HG02970 (cell line): ENCODE data around the gene DGKI.

Experiments used
- ATAC-seq: cut with Tn5 transposase; IDR thresholded peaks from one replicate; pipeline ENCODE4 v1.9.1; 2021; ENCODE audit warnings: mild to moderate bottlenecking, moderate library complexity, moderate number of reproducible peaks; ENCODE audit not compliant: unreplicated experiment, low FRiP score

The DGKI gene

DNA sequence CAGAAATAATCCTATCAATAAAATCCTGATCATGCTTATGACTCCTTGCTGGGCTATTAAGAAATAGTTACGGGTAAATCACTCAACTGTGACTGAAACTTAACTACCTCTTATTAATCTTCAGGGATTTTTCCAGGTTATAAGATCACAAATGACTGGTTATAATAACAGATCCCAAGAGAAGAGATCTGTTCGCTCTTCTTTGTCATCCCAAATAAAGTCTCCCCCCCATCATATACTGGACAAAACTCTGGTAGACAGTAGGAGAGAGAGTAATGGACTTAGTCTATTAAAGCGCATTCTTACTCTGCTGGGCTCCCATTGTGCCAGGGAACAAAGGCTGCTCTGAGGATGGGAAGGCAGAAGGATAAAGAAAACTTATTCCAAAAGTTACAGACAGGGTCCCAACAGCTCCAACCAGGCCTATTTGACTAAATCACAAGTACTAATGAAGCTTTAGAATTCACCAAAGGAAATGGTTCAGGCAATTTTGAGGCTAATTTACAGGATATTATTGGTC, 233.7 kb downstream of the DGKI start:
- no peak for ATAC-seq

- no peak for ATAC-seq
Observed at GRCh38 chr7:137611606-137612005, 235.2 kb downstream of the DGKI start.

DNA sequence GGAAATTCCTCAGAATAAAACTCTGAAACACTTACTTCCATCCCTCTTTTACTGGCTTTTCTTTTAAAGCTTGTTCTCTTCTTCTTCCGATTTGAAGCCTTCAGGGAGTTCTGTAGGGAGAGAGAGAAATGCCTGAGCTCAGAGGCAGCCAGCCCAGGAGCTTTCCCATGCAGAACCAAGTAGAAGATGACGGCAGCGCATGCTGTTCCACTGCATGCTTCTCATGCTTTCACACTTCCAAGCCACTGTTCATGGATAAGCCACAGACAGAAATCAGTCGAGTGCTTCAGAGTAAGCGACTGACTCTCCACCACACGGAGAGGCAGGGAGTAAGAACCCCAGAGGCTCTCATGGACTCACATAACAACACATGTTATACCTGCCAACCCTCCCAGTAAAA, 237.3 kb downstream of the DGKI start:
- ATAC-seq = no peak

- no peak for ATAC-seq
Observed at GRCh38 chr7:137606061-137606674, 240.6 kb downstream of the DGKI start.

- ATAC-seq = no peak
Observed at GRCh38 chr7:137603043-137603442, 243.7 kb downstream of the DGKI start.

GRCh38 chr7:137601642-137602041, 245.1 kb downstream of the DGKI start:
- no peak for ATAC-seq

GRCh38 chr7:137597856-137598255, 248.9 kb downstream of the DGKI start:
- ATAC-seq = no peak

DNA sequence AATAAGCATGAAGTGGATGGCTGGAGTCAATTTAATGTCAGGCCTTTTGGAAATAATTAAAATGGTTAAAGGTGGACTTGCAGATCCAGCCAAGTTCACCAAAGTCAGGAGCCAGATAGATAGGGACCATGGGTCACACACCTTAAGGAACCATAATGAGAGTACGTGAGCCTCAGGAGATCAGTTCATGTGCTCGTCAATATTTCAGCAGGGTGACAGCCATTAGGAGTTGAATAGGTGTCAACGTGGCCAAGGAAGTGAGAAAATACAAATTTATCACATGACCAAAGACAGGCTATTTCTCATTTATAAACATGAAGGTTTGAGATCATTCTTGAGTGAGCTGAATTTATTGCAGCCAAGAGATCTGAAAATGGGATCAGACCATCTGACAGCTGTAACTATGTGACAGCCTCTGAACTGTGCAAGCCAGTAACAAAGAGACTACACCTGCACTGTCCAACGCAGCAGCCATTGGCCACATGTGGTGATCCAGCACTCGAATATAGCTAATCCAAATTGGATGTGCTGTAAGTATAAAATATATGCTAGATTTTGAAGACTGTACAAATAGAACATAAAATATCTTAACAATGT, 253.6 kb downstream of the DGKI start:
- ATAC-seq = no peak

- ATAC-seq = no peak
Observed at GRCh38 chr7:137592232-137592896, 254.4 kb downstream of the DGKI start.

DNA sequence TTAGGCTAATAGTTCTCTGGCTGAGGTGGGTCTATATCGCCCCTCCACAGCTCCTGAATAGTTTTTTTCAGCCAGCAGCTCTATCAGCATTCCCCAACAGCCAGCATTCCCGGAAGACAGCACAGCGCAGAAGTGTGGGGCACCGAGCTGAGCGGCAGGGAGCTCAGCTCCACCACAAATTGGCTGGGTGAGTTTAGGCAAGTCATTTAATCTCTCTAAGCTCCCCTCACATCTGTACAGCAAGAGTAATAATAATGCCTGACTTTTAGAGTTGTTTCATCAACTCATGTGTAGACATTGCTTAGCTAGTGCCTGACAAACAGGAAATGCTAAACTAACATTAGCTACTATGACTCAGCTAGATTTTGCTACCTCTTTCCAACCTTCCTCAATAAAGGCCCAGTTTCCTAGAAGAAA, 255.3 kb downstream of the DGKI start:
- ATAC-seq = no peak

GRCh38 chr7:137590756-137591305, 255.9 kb downstream of the DGKI start:
- no peak for ATAC-seq

DNA sequence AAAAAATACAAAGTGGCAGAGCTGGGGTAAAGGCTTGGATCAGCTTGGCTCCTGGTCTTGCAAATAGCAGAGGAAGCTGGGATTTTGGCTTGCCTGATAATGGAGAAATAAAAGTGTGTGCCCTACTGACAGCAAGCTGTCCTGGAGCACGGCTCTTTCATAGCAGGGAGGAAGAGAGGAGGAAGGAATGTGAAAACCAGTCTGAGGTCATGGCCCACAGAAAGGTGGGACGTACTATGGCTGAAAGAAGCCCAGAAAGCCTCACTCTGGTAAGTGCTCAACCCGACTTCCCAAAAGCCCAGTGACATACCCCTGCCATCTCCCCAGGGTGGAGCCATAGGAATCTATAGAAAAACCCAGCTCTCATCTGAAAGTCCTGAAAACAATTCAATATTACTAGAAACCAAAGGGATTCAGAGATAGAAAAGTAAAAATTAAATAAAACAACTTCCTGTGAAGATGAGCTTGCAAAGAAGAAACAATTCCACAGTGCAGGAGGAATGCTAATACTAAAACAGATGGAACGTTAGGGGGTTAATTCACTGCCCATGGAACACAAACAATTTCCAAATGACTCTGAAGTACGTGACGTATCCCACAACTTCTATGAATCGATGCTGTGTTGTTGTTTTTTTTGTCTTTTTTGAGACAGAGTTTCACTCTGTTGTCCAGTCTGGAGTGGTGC, 256.6 kb downstream of the DGKI start:
- ATAC-seq = no peak

DNA sequence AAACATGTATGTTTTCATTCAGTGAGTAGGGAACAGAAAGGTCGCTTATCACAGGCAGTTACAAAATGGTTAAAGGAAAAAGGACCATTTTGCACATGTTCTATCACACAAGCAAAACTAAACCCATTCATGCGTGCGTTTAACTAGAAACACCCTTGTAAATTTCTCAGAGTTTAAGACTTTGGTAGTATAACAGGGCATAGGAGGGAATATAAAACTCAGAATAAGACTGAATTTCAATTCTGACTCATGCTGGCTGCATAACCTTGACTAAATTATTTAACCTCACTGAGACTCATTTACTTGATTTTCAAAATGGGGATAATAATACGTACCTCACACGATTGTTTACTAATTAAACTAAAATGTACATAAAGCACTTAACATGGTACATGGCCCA, 259.4 kb downstream of the DGKI start:
- no peak for ATAC-seq

DNA sequence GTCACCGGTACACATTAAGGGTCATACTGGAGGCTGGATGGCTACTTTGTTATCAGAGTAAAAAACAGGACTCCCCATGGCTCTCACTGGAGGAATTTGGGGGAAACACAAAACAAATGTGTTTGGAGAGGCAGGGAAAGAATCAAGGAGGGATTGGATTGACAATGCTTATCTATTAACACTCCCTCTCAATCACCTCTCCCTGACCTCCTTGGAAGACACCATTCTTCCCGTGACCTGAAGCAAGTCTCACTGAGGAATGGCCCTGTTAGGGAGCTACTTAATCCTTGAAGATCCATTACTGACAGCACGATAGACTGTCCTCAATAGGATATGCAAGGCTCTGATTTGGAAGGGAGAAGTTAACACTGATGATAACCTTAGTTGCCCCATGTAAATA, 261.2 kb downstream of the DGKI start:
- no peak for ATAC-seq

DNA sequence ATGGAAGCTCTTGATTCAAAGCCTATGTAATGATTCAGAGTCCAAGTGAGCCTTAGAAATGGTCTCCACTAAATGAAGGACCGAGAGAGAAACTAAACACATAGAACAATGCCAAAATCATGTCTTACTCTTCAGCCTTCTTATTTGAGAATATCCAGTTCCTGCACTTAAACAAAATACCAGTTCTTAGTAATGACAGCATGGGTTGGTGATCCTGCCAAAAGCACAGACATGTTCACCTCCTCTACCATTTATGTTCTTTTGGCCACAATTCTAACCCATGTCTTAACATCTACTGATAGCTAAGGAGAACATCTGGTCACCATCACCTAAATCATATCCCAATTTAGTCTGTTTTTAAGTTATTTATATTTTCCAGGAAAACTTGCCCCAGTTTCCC, 263.6 kb downstream of the DGKI start:
- no peak for ATAC-seq

- ATAC-seq = no peak
Observed at GRCh38 chr7:137579913-137580640, 266.7 kb downstream of the DGKI start.

DNA sequence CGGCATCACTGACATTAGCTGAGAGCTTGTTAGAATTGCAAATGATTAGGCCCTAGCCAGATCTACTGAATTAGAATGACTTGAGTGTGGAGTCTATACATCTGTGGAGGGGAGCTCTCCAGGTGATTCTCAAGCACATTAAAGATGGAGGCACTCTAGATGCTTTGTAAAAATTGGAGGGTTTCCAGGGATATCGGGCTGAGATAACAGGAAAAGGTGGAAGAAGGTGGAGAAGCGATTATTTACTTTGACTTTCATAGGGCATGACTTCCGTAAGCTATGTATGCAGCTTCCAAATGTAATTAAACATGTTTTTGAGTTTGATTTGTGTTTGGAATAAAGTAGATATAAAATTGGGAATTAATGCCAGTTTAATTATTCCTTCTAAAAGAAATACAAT, 268.2 kb downstream of the DGKI start:
- no peak for ATAC-seq

- no peak for ATAC-seq
Observed at GRCh38 chr7:137577184-137577583, 269.6 kb downstream of the DGKI start.

GRCh38 chr7:137576481-137576880, 270.3 kb downstream of the DGKI start:
- ATAC-seq = no peak

DNA sequence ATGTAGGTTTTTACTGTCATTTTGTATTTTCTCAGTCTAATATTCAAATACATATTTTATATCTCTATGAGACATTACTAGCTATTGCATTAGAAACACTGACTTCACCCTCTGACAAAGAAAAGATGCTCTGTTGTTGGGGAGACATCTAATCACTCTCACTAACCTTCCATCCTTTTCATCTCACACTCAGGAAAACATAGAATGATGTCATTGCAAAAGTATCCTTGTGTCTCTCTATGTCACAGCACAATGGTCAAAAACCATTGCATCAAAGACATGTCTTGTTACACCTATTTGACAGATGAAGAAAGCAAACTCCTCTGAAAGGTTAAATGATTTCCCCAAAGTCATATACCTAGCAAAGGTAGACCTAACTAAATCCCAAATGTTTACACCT, 272.0 kb downstream of the DGKI start:
- ATAC-seq = no peak
